SU-DHL-6 (cell line): ENCODE results near the gene ARV1.

Experiments
- EZH2phosphoT487 ChIP-seq: fragments of 200-600 bp; sonication (generic), shearing (Covaris generic); conservative IDR thresholded peaks from 2 replicates; pipeline ENCODE4 v1.6.1; 2018; ENCODE audit warnings: mild to moderate bottlenecking, antibody characterized with exemption, low read length, moderate library complexity, mixed read lengths
- TF ChIP-seq, protein P1 (sequence below): fragments of 200-600 bp; sonication (generic); IDR thresholded peaks from one replicate; pipeline ENCODE4 v1.5.1; 2017; ENCODE audit warnings: antibody characterized with exemption, mild to moderate bottlenecking, low read length, moderate library complexity; ENCODE audit not compliant: insufficient read depth, poor library complexity, severe bottlenecking

DNA sequence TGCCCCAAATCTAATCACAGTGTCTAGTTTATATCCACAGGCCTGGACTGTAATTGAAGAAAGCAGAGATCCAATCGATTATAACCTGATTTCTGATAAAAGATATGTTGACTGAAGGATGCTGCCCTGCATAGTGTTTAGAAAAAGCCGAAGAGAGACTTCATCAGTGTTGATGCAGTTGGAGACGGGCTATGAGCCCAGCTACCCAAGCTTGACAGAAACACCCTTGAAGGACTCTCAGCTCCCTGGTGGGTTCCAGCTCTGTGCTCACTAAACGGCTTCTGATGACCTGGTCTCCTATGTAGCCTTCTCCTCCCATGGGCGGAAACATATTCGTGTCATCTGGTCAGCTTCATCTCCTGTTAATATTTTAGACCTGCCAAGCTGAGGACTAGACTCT, 50.9 kb downstream of the ARV1 start:
- TF ChIP-seq, protein P1, sequence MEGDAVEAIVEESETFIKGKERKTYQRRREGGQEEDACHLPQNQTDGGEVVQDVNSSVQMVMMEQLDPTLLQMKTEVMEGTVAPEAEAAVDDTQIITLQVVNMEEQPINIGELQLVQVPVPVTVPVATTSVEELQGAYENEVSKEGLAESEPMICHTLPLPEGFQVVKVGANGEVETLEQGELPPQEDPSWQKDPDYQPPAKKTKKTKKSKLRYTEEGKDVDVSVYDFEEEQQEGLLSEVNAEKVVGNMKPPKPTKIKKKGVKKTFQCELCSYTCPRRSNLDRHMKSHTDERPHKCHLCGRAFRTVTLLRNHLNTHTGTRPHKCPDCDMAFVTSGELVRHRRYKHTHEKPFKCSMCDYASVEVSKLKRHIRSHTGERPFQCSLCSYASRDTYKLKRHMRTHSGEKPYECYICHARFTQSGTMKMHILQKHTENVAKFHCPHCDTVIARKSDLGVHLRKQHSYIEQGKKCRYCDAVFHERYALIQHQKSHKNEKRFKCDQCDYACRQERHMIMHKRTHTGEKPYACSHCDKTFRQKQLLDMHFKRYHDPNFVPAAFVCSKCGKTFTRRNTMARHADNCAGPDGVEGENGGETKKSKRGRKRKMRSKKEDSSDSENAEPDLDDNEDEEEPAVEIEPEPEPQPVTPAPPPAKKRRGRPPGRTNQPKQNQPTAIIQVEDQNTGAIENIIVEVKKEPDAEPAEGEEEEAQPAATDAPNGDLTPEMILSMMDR, result no peak
- TF ChIP-seq EZH2phosphoT487, result no peak
